Stomach (tissue), 4 donors: ENCODE data around the gene SMPD2.

Experiments used
- CTCF ChIP-seq, 7 experiments: fragments of 450-650 bp in 4 of 7; fragments of 200-600 bp in 3 of 7; sonication (generic) in 3 of 7; IDR thresholded peaks; one replicate each; pipeline ENCODE4 v1.5.1; 2016 to 2019; ENCODE audit warnings: antibody characterized with exemption in 7 of 7, control low read depth in 2 of 7, mild to moderate bottlenecking in 1 of 7
- POLR2A ChIP-seq, 4 donors: fragments of 450-650 bp; IDR thresholded peaks; one replicate each; pipeline ENCODE4 v1.6.1; 2016; ENCODE audit warnings: antibody characterized with exemption in 4 of 4, control low read depth in 2 of 4, mild to moderate bottlenecking in 1 of 4, moderate library complexity in 1 of 4

- no peak for TF ChIP-seq POLR2A (IDR thresholded peaks at IDR 0.05)
- TF ChIP-seq CTCF (IDR thresholded peaks at IDR 0.05), result no peak
Measured at GRCh38 chr6:109490713-109491112, 50.2 kb downstream of the SMPD2 start.
